ENCODE measurements around the gene MATN3. TPM values are rescaled to one million over a fixed set of nuclear protein-coding genes. Genes with fewer than 3 reads are reported as not detected.

The MATN3 gene
- total and polyA plus RNA-seq, 2 of the 8 experiments (the other 6 are each of a cell fraction or from before 2014, with no cell fraction given): 3.0 to 9.9 TPM

GRCh38 chr2:20001361-20001863 lies 11.1 kb downstream of the MATN3 start (continued):
- no peak for TF ChIP-seq CHD2 (IDR thresholded peaks at IDR 0.05; ENCODE audit: low read length)
- TF ChIP-seq EGR1 (IDR thresholded peaks at IDR 0.05; ENCODE audit: borderline replicate concordance, low read depth, low read length): no peak
- TF ChIP-seq JUND (IDR thresholded peaks at IDR 0.05; ENCODE audit: low read length): no peak

Data from H1 (cell line).